Lung microvascular endothelial cell (primary cell): ENCODE measurements around the gene CRHR2. TPM values are rescaled to one million over a fixed set of nuclear protein-coding genes. Genes with fewer than 3 reads are reported as not detected.

Experiments
- DNase-seq, 2 donors: peaks; one replicate each; pipeline versions ENCODE4 v3.0.0 to v3.0.0-alpha.2; 2010; ENCODE audit warnings: low read depth in 2 of 2
- total RNA-seq: library from RNA; depleted of rRNA; stranded (reverse); fragments of >200 nt; gene quantifications from 2 replicates; pipeline ENCODE4 v1.2.1, GENCODE V29; 2014

Gene CRHR2
- total RNA-seq, 1 donor from 2014 or later = not detected

DNA sequence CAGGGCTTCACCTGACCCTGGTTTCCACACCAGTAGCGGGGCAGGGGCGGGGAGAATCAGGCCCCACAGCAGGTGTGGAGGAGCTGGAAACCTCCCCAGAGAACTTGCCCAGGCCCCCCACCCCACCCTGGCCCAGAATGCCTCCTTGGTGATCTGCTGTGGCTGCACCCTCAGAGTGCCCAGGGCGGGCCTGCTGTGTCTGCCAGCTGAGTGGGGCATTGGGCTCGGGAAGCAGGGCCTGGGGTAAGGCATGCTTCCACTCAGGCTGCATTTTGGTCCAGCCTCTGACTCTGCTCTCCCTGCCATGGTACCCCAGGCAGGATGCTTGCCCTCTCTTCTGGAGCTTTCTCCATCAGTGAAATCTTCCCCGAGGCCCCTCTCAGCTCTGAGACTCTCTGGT lies 1.1 kb upstream of the CRHR2 start:
- DNase-seq = no peak

DNA sequence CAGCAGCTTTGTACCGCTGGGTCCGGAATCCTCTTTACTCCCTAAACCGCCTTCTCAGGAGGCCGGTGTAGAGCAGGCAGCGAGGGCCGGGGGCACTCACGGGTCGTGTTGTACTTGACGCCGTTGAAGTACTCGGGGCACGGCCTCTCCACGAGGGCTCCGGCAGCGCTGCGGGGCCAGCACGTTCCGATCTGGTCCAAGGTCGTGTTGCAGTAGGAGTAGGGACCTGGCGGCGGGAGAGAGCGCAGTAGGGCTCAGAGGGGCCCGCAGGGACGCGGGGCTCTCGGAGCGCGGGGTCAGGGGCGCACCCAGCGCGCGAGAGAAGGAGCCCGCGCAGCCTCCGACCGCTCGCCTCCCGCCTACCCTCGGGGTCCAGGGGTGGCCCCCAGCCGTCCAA lies 443 bp downstream of the CRHR2 start:
- no peak for DNase-seq

DNA sequence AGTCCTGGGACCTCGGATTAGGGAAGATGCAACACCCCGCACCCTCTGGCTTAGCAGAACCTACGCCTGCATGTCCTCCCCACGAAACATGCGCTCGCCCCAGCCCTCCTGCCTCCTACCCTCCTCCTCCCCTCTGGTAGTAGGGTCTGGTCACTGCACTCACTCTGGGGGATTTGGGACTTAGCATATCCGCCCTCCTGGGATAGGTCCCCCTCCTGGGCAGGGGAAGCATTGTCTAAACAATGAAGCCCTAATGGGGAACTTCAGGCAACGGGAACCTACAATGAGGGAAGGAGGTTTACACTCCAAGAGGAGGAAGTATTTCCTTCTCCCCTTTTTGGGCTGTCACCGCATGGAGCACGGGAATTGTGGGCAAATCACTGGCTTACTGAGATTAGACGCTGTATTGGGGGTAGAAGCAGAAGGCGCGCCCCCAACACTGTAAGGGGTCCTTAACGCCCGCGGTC lies 892 bp downstream of the CRHR2 start:
- no peak for DNase-seq

DNA sequence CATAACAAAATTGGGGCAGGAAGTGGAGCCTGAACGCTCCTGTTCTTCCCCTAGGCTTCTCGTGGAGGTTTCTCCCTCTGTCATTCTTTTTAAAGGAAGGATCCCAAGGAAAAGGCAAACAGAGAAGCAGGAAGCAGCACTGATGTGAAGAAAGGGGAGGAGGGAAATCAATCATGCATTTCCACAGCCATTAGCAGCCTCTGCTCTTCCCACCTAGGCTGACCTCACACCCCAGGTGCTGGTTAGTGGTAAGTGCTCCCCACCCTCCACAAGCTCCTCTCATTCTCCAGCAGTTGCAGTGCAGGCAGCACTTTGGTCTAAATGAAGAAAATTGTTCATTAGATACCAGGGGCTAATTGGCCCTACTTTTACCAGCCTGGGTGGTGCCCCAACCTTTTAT lies 2.6 kb downstream of the CRHR2 start:
- no peak for DNase-seq

DNA sequence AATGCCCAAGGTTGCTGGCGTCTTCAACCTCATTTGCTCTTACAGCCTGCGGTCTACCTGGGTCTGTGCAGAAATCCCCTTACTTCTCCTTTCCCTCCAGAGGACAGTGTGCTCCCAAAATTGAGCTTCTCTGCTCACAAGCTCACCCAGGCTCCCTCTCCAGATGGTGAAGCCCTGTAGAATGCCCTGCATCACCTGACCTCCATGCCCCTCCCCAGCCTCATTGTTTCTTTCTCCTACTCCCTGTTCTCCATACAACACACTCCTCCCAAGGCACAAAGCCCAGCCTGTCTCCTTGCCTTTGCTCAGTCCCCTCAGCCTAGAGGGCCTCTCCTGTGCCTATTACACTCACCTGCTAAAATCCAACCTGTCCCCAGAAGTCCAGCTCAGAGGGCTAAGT lies 3.5 kb downstream of the CRHR2 start:
- no peak for DNase-seq

DNA sequence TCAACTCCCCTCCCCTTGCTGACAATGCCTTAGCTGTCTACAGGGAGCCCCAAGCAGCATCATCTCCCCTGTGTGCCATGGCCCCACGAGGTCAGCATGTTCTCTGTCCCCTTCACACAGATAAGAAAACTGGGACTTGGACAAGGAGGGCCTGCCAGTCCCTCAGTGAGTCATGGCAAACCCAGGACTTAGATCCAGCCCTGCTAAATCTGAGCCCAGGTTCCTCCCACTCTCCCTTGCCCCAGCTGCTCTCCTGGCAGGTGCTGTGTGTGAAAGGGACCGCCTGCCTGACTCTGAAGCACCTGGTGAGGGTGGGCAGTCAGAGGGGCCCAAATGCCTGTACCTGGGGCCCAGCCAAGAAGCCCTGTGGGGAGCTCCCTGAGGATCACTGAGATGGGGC lies 7.4 kb downstream of the CRHR2 start:
- DNase-seq = no peak

DNA sequence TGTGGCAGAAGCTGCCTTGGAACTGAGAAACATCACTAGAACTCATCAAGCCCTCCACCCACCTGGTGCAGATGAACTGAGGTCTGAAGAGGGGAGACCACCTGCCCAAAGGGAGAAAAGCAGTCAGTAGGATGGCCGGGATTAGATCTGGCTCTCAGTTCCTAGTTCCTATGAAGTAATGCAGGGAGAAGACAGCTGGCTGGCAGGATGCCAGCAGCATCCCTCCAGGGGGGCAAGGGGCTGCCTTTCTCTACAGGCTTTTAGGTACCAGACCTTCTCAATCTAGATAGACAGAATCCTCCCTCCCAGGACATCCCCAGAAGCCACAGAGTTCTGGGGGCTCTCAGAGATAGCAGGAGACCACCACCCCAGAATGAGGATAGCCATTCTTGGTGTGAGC lies 7.8 kb downstream of the CRHR2 start:
- no peak for DNase-seq

DNA sequence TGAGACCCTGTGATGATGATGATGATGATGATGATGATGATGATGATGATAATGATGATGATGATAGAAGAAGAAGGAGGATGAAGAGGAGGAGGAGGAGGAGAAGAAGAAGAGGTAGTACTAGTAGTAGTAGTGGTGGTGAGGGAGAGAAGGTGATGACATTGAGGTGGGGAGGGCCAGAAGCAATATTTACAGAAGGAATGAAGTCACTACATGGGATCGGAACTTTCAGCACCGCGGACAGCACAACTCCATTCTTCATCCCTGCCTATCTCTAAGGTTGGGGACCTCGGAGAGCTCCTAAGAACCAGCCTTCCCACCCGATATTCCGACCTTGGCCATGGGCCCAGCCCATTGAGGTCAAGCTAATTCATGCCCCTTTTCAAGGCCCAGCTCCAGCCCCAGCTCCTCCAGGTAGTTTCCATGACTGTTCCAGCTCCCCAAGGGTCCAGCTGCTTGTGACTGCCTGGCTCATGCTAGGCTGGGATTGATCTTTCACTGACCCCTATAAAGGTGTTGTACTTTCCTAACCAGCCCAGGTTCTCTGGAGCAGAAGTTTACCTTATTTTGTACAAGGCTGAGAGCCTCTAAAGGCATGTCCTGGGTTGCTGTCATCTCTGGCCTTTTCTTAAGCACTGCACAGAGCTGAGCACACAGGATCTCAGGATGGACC lies 10.3 kb downstream of the CRHR2 start:
- DNase-seq = peak; percentile 71 to 82

DNA sequence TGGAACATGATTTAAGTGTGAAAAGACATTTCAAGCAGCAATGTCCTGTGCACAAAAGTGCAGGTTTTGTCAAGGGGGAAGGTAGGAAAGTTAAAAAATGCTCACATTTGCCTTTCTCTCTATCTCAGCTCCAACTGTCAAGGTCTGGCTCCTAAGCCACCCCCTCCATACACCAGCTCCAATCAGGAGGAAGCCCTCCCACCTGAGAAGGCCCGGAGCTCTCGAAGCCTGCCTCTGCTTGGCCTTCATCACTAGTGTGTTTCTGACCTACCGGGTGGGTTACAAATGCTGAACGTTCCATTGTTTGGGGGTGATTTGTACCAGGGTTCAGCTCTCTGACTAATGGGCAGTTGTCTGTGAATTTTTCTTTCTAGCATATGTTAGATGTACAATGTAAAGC lies 14.2 kb downstream of the CRHR2 start:
- no peak for DNase-seq

DNA sequence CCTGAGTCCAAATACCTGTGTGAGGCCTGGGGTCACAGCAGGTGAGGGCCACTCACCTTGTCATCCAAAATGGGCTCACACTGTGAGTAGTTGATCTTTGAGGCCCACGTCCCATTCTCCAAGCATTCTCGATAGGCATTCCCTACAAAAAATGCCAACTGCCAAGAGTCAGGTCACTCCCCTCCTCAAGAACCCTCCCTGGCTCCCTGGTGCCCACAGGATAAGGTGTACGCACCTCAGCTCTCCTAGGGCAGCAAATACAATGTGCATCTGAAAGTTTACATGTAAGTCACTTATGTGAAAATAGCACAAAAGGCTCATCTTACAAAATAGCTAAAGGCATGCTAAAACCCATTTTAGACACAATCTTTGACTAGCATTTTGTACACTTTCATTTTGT lies 15.1 kb downstream of the CRHR2 start:
- no peak for DNase-seq

DNA sequence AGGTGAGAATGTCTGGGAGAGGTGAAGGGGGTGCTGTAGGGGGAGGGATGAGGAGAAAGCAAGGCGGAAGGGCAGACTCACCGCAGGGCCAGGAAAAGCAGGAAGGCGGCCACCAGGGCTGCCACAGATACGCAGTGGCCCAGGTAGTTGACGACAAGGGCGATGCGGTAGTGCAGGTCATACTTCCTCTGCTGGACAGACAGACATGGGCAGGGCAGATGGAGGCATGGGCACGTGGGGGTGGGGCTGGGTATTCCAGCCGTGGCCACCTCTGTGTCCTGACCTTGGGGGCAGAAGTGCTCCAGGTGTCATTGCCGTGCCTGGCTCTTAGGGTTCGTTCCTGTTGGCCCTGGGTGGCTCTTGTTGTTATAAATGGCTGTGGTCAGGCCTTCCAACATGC lies 16.8 kb downstream of the CRHR2 start:
- no peak for DNase-seq

DNA sequence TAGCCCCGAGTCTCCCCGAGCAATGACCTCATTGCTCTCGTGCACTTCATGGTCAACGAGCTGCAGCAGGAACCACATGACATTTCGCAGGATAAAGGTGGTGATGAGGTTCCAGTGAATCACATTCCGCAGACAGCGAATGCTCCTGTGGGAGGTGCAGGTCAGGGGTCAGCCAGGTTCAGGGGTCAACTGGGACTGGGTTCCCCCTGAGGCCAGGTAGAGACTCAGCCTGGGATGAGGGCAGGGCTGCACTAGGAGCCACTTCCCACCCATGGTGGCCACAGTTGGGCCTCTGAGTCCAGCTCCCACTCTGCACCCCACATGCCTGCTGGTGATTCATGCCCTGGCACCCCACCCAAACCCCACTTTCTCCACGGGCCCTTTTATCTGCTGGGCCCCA lies 17.2 kb downstream of the CRHR2 start:
- no peak for DNase-seq

DNA sequence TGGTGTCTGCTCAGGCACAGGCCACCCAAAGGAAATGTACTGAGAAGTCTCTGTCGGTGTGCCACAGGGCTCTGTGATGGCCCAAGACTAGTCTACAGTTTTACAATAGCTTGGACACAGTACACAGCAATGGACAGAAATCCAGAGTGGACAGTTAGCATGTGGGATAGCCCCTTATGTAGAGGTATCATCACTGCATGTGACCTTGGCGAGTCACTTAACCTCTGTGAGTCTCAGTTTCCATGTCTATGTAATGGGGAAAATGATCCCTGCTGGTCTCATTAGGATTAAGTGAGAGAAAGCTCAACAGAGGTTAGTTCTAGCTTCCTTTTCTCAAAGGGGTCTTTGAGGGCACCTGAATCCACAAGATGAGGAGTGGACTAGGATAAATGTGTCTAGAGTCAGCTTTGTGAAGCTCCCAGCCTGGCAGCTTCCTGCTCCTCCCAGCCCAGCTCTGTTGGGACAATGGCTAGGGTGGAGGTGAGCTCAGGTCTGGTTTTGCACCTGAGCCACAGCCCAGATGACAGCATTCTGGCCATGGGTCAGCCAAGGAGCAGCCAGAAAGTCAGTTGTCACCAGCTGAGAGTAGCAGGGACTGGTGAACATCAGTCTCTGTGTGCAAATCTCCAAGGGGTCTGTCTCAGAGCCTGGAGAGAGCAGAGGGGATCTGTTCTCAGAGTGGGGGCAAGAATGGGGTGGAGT lies 17.9 kb downstream of the CRHR2 start:
- no peak for DNase-seq

DNA sequence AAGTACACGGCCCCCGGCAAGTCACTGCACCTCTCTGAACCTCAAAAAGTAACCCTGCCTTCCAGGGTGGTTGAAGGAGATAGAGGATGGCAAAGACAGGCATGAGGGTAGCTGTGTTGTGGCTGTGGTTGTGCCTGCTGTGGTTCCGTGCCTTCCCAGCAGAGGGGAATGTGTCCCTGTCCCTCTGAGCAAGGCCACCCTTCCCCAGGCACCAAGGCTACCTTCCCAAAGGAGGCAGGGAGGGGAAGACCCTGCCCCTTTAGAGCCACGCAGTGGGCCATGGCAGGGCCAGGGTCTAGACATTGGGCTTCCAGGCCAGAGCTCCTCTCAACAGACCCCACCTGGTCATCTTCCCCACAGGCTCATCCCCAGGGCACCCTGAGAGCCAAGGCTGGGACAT lies 18.8 kb downstream of the CRHR2 start:
- no peak for DNase-seq

DNA sequence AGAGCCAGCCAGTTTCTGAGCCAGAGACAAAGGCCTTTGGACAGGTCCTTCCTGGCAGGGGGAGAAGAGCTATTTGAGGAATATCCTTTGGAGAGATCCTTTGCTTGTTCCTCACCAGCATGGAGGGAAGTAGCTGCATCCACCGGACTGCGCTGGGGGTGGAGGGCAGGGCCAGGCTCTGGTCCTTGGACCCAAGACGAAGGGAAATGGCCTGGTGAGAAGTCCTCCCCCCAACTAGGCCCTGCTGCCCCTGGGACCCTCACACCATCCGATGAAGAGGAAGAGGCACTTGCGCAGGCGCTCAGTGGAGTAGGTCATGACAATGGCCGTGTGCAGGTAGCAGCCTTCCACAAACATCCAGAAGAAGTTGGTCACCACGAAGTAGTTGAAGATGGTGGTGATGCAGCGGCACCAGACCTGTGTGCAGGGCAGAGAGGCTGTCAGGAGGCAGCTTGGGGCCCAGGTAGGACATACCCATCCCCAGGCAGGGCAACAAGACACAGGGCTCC lies 19.8 kb downstream of the CRHR2 start:
- DNase-seq = no peak

DNA sequence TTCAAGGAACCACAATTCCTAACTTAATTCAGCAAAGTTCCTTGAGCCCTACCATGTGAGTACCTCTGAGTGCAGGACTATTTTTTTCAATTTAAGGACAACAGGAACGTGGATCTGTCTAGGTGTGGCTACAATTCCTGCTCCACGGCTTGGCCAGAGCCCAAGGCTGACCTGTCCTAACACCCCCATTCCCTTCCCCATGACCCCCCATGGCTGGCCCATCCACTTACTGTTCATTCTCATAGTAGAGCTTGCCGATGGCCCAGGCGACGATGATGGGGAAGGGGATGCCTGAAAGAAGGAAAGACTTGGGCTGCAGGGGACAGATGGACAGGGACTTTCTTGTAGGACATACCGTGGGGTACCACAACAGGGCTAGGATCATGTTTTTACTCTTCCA lies 20.3 kb downstream of the CRHR2 start:
- DNase-seq = no peak

DNA sequence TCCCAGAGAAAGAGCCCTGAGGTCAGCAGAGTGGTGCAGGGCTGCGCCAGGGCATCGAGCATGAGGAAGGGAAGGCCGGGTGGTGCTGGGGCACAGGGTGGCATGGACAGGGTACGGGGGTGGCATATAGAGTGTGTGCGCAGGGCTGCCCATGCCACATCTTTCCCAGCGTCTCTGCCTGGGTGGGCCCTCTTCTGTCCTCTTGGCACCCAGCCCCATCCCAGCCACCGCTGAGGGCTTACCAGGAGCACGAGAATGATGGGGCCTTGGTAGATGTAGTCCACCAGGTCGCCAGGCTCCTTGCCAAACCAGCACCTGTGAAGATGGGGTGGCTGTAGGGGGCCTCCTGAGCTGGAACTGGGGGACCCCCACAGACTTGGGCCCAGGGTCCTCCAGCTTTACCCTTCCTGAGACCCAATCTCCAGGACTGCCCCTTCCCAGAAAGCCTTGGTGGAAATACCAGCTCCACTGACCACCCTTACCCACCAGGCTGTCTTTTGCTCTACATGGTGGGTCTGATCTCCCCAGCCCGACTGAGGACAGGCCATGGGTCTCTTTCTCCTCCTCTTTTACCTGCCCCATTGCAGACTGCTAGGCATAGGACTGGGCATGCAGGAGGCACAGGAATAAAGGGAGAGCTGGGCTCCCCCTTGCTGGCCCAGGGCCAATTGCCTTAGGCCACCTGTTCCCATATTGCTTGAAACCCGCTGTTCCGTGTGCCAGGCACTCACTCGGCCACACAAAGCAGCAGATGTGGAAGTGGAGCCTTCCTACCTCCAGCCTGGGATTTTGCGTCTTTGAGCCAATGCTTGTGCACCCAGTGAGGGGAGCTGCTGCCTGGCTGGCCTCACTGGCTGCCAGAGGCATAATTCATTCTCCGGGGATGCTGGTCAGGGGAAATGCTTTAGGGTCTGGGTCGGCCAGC lies 21.7 kb downstream of the CRHR2 start:
- DNase-seq = no peak

DNA sequence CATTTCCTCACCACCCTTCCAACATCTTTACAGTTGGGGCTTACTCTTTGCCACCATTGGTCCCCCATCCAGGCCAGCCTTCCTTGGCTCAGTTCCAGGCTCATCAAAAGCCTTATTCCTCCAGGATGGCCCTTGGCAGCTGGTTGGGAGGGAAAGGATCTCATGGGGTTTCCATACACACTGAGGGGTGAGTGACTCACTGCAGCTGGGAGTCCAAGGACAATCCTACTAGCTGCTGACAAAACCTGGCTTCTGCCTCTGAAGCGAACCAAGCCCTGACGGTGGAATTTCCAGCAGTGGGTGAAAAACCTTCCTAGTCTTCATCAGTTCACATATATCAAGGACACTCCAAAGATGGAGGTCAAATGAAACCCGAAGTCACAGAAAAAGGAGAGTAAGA lies 22.9 kb downstream of the CRHR2 start:
- DNase-seq = peak in 1 of 2 donors; percentile 19

DNA sequence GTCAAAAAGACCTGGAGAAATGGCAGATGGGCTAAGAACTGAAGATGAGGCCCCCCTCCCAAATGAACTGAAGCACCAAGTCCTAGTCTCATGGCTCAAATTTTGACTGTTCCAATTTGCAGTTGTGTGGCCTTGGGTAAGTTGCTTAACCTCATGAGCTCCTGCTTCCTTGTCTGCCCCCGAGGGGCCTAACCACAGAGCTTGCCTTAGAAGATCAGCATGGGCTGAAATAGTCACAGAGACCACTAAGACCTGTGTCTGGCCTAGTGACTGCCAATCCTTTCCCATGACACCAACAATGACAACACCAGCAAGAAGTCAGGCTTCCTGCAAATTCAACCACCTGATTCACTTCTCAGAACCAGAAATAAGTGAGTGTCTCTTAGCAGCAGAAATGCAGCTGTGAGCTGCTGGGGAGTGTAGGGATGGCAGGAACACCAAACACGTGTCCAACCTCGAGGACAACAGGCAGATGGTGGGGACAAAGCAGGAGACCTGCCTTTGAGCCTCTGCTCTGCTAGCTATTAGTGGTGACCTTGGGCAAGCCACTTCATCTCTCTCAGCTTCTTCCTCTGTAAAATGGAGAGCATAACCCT lies 23.7 kb downstream of the CRHR2 start:
- DNase-seq = no peak

DNA sequence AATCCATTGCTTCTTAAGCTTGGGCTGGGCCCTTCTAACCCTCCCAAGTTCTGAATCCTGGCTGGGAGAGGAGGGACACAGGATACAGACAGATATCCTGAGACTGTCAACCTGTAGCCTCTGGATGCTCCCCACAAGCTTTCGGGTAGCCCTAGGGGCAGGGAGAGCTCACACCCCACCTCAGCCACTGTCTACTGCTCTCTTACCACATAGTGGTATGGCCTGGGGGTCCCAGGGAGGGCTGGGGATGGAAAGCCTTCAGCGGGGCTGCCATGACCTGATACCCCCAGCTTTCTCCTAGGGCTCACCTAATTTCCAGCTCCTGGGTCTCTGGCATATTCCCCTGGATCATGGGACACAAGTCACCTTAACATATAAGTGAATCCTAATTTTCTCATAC lies 25.1 kb downstream of the CRHR2 start:
- DNase-seq = no peak
